GM10248 (cell line): Measurements from ENCODE around the gene GABRB3.
"Not testable (repeated sequence)": the region's sequence is repeated elsewhere in the genome, so short reads cannot be mapped to it uniquely, and the experiment has no call there.

Experiments
- CTCF ChIA-PET: fragments of 300-600 bp; sonication (Branson Sonifier 250); formaldehyde crosslinking; extraction: SDS; loops from one replicate; lab custom pipeline; 2021; ENCODE audit warnings: antibody characterized with exemption; lab: Yijun Ruan, JAX
- POLR2A ChIA-PET: fragments of 350-650 bp; sonication (Branson Sonifier 250); formaldehyde crosslinking; extraction: SDS; loops from one replicate; lab custom pipeline; 2020; ENCODE audit warnings: antibody characterized with exemption; lab: Yijun Ruan, JAX
- DNase-seq: peaks from one replicate; pipeline ENCODE4 v3.0.0; 2012; ENCODE audit errors: extremely low spot score
- CTCF ChIP-seq: IDR thresholded peaks from 2 replicates; pipeline ENCODE4 v1.5.1; 2012; ENCODE audit warnings: mild to moderate bottlenecking, low read depth; ENCODE audit errors: extremely low read depth, missing control alignments, control extremely low read depth

GABRB3 gene

GRCh38 chr15:26729030-26729429 is 43.8 kb downstream of the GABRB3 start:
- POLR2A ChIA-PET = no interaction called here
- DNase-seq = no peak
- TF ChIP-seq CTCF = no peak
- CTCF ChIA-PET = interaction anchor here (1.3 to 1.4 kb wide), 2 partner anchors 9 to 13 kb away, joined by 3 read pairs; no protein-coding TSS in a partner anchor

GRCh38 chr15:26724381-26725150 is 48.3 kb downstream of the GABRB3 start:
- POLR2A ChIA-PET = no interaction called here
- no peak for DNase-seq
- CTCF ChIA-PET = no interaction called here
- TF ChIP-seq CTCF = no peak

- CTCF ChIA-PET = no interaction called here
- DNase-seq = no peak
- no peak for TF ChIP-seq CTCF
- POLR2A ChIA-PET = no interaction called here
These were observed 50.2 kb downstream of the GABRB3 start for GRCh38 chr15:26722621-26723160.

GRCh38 chr15:26721232-26721967 is 51.5 kb downstream of the GABRB3 start:
- DNase-seq = no peak
- ChIA-PET CTCF (no interaction called here), POLR2A (no interaction called here)
- no peak for TF ChIP-seq CTCF

- no peak for TF ChIP-seq CTCF
- POLR2A ChIA-PET = no interaction called here
- no peak for DNase-seq
- CTCF ChIA-PET = no interaction called here
These were observed 52.3 kb downstream of the GABRB3 start for GRCh38 chr15:26720546-26720945.

GRCh38 chr15:26719866-26720265 is 53.0 kb downstream of the GABRB3 start:
- DNase-seq, POLR2A ChIA-PET: not testable (repeated sequence)
- CTCF ChIA-PET = interaction anchor here (1.2 kb wide), 1 partner anchor 9 kb away, joined by 3 read pairs; no protein-coding TSS in a partner anchor
